Measurements from ENCODE around the gene GRIK5. TPM values are rescaled to one million over a fixed set of nuclear protein-coding genes. Genes with fewer than 3 reads are reported as not detected.

Gene GRIK5
- total RNA-seq, 4 donors from 2014 or later = 7.0 to 23.4 (median 12.3) TPM

DNA sequence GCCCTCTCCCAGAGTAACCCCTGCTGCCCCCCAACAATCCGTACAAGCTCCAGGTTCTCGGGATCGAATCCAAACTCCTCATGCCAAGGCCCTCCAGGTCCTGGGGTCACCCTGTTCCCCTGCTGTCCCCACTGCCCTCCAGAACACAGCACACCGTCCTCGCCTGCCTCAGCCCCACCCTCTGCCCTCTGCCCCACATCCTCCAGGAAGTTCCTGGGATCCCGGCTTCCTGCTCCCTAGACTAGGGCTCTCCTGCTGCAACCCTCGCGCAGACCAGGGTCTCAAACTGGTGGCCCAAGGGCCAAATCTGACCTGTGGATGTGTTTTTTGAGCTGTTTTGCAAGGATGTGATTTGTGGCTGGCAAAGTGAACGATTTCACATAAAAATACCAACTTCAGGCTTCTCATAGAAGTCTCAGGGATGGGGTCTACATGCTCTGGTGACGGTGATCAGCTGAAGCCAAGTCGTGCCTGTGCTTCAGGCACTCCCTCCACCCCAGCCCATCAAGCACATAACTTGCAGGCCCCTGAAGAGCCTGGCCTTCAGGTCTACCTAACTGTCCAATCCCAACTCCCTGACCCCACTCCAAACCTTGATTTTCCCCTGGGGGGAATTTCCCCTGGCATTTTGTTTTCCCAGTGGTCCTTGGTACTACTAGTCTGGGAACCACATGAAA lies 112.7 kb downstream of the GRIK5 start:
- no peaks in the 10 kb centered on the region for H3K9me3 ChIP-seq
- ATAC-seq = no peak
- peaks cover 0 to 24% (median 13%) of the 10 kb centered on the region in 3 donors for H3K4me1 ChIP-seq
- H3K36me3 ChIP-seq = peaks cover 0 to 31% of the 10 kb centered on the region in 2 donors
- H3K4me3 ChIP-seq = peak overlapping the region in 1 of 2 donors; percentile 96
- H3K27ac ChIP-seq = peak overlapping the region in 3 of 4 donors; percentile 88 to 90 (median 89)
- no peaks in the 10 kb centered on the region for H3K27me3 ChIP-seq
- WGBS, 2 donors (ENCODE audit: low coverage in 1 of 2) = 67 to 74% methylated on average over 2 to 9 of the region's 11 CpGs
- TF ChIP-seq POLR2A (IDR thresholded peaks at IDR 0.05) (no peak), POLR2AphosphoS5 (IDR thresholded peaks at IDR 0.05) (no peak), EP300 (IDR thresholded peaks at IDR 0.05) (no peak)
- TF ChIP-seq, protein P1, sequence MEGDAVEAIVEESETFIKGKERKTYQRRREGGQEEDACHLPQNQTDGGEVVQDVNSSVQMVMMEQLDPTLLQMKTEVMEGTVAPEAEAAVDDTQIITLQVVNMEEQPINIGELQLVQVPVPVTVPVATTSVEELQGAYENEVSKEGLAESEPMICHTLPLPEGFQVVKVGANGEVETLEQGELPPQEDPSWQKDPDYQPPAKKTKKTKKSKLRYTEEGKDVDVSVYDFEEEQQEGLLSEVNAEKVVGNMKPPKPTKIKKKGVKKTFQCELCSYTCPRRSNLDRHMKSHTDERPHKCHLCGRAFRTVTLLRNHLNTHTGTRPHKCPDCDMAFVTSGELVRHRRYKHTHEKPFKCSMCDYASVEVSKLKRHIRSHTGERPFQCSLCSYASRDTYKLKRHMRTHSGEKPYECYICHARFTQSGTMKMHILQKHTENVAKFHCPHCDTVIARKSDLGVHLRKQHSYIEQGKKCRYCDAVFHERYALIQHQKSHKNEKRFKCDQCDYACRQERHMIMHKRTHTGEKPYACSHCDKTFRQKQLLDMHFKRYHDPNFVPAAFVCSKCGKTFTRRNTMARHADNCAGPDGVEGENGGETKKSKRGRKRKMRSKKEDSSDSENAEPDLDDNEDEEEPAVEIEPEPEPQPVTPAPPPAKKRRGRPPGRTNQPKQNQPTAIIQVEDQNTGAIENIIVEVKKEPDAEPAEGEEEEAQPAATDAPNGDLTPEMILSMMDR (IDR thresholded peaks at IDR 0.05) = no peak

DNA sequence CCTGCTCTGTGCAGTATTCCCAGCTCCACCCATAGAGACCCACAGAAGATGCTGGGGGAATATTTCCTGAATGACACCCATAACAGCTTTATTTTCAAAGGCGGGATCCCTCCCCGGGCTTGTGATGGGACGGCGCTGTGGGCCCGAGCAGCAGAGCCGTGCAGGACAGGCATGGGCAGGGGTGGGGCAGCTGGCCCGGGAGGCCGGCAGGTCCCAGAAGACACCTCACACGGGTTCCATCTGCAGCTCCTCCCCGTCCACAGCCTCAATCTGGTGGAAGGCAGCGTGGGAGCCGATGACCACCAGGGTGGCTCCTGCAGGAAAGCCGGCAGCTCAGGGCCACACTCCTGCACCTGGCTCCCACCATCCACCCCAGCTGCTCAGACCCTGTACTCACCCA lies 113.4 kb downstream of the GRIK5 start:
- 50% methylated on average over 2 of the region's 13 CpGs; no CpG with 5 or more reads in 1 of the 2 donors for WGBS, 2 donors (ENCODE audit: low coverage in 1 of 2)
- no peak overlapping the region for H3K4me3 ChIP-seq
- TF ChIP-seq, protein P1 (IDR thresholded peaks at IDR 0.05) = no peak
- no peak for TF ChIP-seq POLR2A (IDR thresholded peaks at IDR 0.05)
- no peak for TF ChIP-seq POLR2AphosphoS5 (IDR thresholded peaks at IDR 0.05)
- no peak for TF ChIP-seq EP300 (IDR thresholded peaks at IDR 0.05)
- peaks cover 0 to 31% of the 10 kb centered on the region in 2 donors for H3K36me3 ChIP-seq
- peaks cover 0 to 24% (median 13%) of the 10 kb centered on the region in 3 donors for H3K4me1 ChIP-seq
- H3K27me3 ChIP-seq = no peaks in the 10 kb centered on the region
- H3K9me3 ChIP-seq = no peaks in the 10 kb centered on the region
- no peak for ATAC-seq
- H3K27ac ChIP-seq = no peak overlapping the region

DNA sequence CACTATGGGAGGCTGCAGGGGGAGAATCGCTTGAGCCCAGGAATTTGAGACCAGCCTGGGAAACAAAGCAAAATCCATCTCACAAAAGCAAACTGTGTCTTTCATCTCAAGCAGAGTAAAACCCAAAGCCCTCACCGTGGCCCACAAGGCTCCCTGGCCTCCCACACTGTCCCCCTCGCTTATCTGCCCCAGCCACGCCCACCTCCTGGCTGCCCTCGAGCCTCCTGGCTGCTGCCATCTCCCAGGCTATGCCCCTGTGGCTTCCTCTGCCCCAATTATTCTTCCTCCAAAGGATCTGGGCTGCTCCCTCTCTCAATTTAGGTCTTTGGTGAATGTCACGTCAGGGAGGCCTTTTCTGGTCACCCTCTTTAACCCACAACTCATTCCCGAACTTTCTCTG lies 114.5 kb downstream of the GRIK5 start:
- Histone ChIP-seq H3K27ac (no peak overlapping the region), H3K36me3 (peaks cover 0 to 31% of the 10 kb centered on the region in 2 donors), H3K27me3 (no peaks in the 10 kb centered on the region), H3K9me3 (no peaks in the 10 kb centered on the region), H3K4me1 (peaks cover 0 to 24% (median 13%) of the 10 kb centered on the region in 3 donors), H3K4me3 (no peak overlapping the region)
- no peak for ATAC-seq
- WGBS, 2 donors (ENCODE audit: low coverage in 1 of 2) = 58 to 68% methylated on average over 2 to 6 of the region's 7 CpGs
- no peak for TF ChIP-seq EP300 (IDR thresholded peaks at IDR 0.05)
- TF ChIP-seq, protein P1 (IDR thresholded peaks at IDR 0.05) = no peak
- no peak for TF ChIP-seq POLR2AphosphoS5 (IDR thresholded peaks at IDR 0.05)
- TF ChIP-seq POLR2A (IDR thresholded peaks at IDR 0.05) = no peak

DNA sequence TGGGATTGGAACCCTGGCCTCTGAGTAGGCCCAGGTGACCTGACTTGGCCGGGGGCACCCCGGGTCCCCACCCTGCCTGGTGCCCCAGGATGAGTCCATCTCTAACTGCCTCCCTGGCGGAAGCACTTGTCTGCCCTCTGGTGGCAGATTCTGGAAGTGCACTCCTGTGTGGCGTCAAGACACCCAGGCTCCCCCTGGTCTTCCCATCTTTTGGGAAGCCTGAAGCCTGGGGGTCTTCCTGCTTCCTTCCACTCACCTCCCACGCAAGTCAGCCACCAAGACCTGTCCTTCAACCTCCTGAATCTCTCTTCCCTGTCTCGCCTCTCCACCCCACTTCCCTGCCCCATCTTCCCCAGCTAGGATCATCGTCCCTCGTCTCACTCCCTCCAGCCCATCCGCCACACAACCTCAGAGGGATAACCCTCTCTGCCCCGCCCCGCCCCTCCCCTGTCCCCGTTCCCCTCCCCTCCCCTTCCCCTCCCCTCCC lies 118.3 kb downstream of the GRIK5 start:
- TF ChIP-seq POLR2A (IDR thresholded peaks at IDR 0.05) = no peak
- TF ChIP-seq, protein P1 (IDR thresholded peaks at IDR 0.05) = peak in 3 of 4 experiments; percentile 88 to 99 (median 90)
- Histone ChIP-seq H3K36me3 (peaks cover 0 to 24% of the 10 kb centered on the region in 2 donors), H3K27ac (no peak overlapping the region), H3K4me1 (no peaks in the 10 kb centered on the region), H3K27me3 (peaks cover 5% of the 10 kb centered on the region), H3K9me3 (no peaks in the 10 kb centered on the region), H3K4me3 (no peak overlapping the region)
- WGBS, 2 donors (ENCODE audit: low coverage in 1 of 2) = 2 to 4% methylated on average over 8 to 9 of the region's 12 CpGs
- peak; percentile 74 for ATAC-seq

Other genes with a start within 250 kb of the GRIK5 start
- gene LYPD4, start 225.5 kb downstream of the GRIK5 start, total RNA-seq = not detected
- not detected for gene DMRTC2, start 225.2 kb downstream of the GRIK5 start, total RNA-seq
- gene RPS19, start 210.0 kb downstream of the GRIK5 start, total RNA-seq = 1,000 to 10,000 TPM in 2 of 4 donors, 100 to 1,000 TPM in 2; 673 to 1,241 (median 970) TPM
- under 1 TPM in 2 of 4 donors, not detected in 2; 0.40 to 0.99 TPM for gene CD79A, start 192.9 kb downstream of the GRIK5 start, total RNA-seq
- 10 to 100 TPM; 40.4 to 58.3 (median 51.4) TPM for gene ARHGEF1, start 187.0 kb downstream of the GRIK5 start, total RNA-seq
- gene ERFL, start 141.8 kb downstream of the GRIK5 start, total RNA-seq = not detected
- gene RABAC1, start 110.9 kb downstream of the GRIK5 start, total RNA-seq = 100 to 1,000 TPM; 150 to 215 (median 201) TPM
- gene ATP1A3, start 76.0 kb downstream of the GRIK5 start, total RNA-seq = 1 to 10 TPM in 2 of 4 donors, under 1 TPM in 1, not detected in 1; 0.81 to 2.6 (median 1.1) TPM
- gene ZNF574, start 6.0 kb upstream of the GRIK5 start, total RNA-seq = 10 to 100 TPM; 14.4 to 25.3 (median 17.1) TPM
- gene POU2F2, start 62.2 kb upstream of the GRIK5 start, total RNA-seq = 1 to 10 TPM in 3 of 4 donors, under 1 TPM in 1; 0.93 to 1.8 (median 1.5) TPM
- gene DEDD2, start 147.5 kb upstream of the GRIK5 start, total RNA-seq = 10 to 100 TPM; 31.1 to 39.3 (median 33.4) TPM
- 10 to 100 TPM in 1 of 4 donors, 1 to 10 TPM in 3; 4.6 to 10.4 (median 7.8) TPM for gene ZNF526, start 150.1 kb upstream of the GRIK5 start, total RNA-seq
- gene GSK3A, start 172.4 kb upstream of the GRIK5 start, total RNA-seq = 10 to 100 TPM; 30.8 to 51.0 (median 35.1) TPM
- 10 to 100 TPM; 28.4 to 46.4 (median 39.9) TPM for gene ERF, start 184.9 kb upstream of the GRIK5 start, total RNA-seq
- gene CIC, start 199.0 kb upstream of the GRIK5 start, total RNA-seq = 10 to 100 TPM; 31.4 to 69.4 (median 49.0) TPM
- under 1 TPM in 1 of 4 donors, not detected in 3; 0.93 TPM for gene PRR19, start 231.9 kb upstream of the GRIK5 start, total RNA-seq
- gene PAFAH1B3, start 232.4 kb upstream of the GRIK5 start, total RNA-seq = 10 to 100 TPM in 1 of 4 donors, 1 to 10 TPM in 2, under 1 TPM in 1; 0.93 to 13.6 (median 5.8) TPM
- under 1 TPM in 1 of 4 donors, not detected in 3; 0.27 TPM for gene TMEM145, start 243.1 kb upstream of the GRIK5 start, total RNA-seq

Measured in gastroesophageal sphincter (tissue), 4 donors.